Gastrocnemius medialis (tissue), 4 donors: Measurements from ENCODE around the gene CDKAL1.

ENCODE experiments used
- CTCF ChIP-seq, 5 experiments: fragments of 450-650 bp in 3 of 5; fragments of 200-600 bp in 2 of 5; sonication (generic) in 2 of 5; IDR thresholded peaks in 4 of 5; conservative IDR thresholded peaks in 1 of 5; 1 replicate in 4 of 5; 2 replicates in 1 of 5; pipeline ENCODE4 v1.5.1; 2016 to 2019; ENCODE audit warnings: antibody characterized with exemption in 5 of 5, mild to moderate bottlenecking in 3 of 5, moderate library complexity in 3 of 5
- POLR2A ChIP-seq, 2 donors: fragments of 450-650 bp; IDR thresholded peaks; one replicate each; pipeline ENCODE4 v1.6.1; 2017; ENCODE audit warnings: antibody characterized with exemption in 2 of 2, mild to moderate bottlenecking in 2 of 2, moderate library complexity in 2 of 2

DNA sequence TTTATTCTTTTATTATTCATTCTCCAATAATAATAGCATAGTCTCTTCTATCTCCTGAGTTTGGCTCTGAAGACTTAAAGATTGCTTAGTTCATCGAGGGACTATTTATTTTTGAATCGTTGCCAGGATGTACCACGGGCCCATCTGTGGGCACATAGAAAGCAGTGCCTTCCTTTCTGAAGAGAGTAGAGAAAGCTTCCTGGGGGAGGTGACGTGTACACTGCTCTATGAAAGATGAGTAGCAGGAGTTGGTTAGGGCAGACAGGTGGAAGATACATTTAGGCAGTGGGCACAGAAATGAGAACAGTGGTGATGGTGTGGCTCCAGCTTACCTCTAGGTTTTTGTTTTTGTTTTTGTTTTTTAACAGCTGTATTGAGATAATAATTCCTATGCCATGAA is 98.4 kb downstream of the CDKAL1 start:
- TF ChIP-seq CTCF (IDR thresholded peaks at IDR 0.05 in 4 of 5, conservative IDR thresholded peaks at IDR 0.05 in 1 of 5) (no peak), POLR2A (IDR thresholded peaks at IDR 0.05) (no peak)
